SK-N-SH treated with all-trans-retinoic acid at 6 μM for 48 hours (cell line): Measurements from ENCODE around the gene NCAPD2.

Source experiments
- ARNTL ChIP-seq: fragments of 450-650 bp; formaldehyde crosslinking; IDR thresholded peaks from 2 replicates; pipeline ENCODE4 v1.5.0; 2020; ENCODE audit warnings: low read depth, mild to moderate bottlenecking, moderate library complexity, borderline replicate concordance
- CREB5 ChIP-seq: fragments of 250-450 bp; sonication (Bioruptor Pico); IDR thresholded peaks from 2 replicates; pipeline ENCODE4 v1.5.1; 2020; ENCODE audit warnings: low read depth, mild to moderate bottlenecking, moderate library complexity
- RARB ChIP-seq: fragments of 250-450 bp; sonication (Bioruptor Pico); IDR thresholded peaks from 2 replicates; pipeline ENCODE4 v1.8.0; 2021; ENCODE audit warnings: mild to moderate bottlenecking, moderate library complexity

GRCh38 chr12:6469609-6470374 lies 24.1 kb upstream of the NCAPD2 start:
- TF ChIP-seq RARB (CRISPR knock-in tag) (no peak), ARNTL (CRISPR knock-in tag) (no peak), CREB5 (CRISPR knock-in tag) (no peak)
